Esophagus mucosa (tissue), 1 donor: ENCODE measurements around the gene LOXL3. TPM values are rescaled to one million over a fixed set of nuclear protein-coding genes. Genes with fewer than 3 reads are reported as not detected.
"Not testable (repeated sequence)": the region's sequence is repeated elsewhere in the genome, so short reads cannot be mapped to it uniquely, and the experiment has no call there.

ENCODE experiments used
- ATAC-seq: fragments of 200-7000 bp; cut with Tn5 transposase; one replicate; pipeline ENCODE4 v1.9.1; 2020
- total RNA-seq: library from RNA; stranded (reverse); gene quantifications from one replicate; pipeline ENCODE4 v1.2.4, GENCODE V29; 2023
- donor health status: DM: yes; HTN: yes; CAD: no.

LOXL3 gene
- total RNA-seq, 1 donor from 2014 or later: 0.52 TPM

GRCh38 chr2:74572178-74572925 is 18.6 kb upstream of the LOXL3 start:
- ATAC-seq: no peak

- ATAC-seq: no peak
These were observed 17.3 kb upstream of the LOXL3 start for GRCh38 chr2:74571058-74571457.

- no peak for ATAC-seq
These were observed 15.9 kb upstream of the LOXL3 start for GRCh38 chr2:74569686-74570085.

- ATAC-seq: no peak
These were observed 14.1 kb upstream of the LOXL3 start for GRCh38 chr2:74567881-74568280.

- no peak for ATAC-seq
These were observed 13.0 kb upstream of the LOXL3 start for GRCh38 chr2:74566754-74567085.

GRCh38 chr2:74566076-74566753 is 12.5 kb upstream of the LOXL3 start:
- no peak for ATAC-seq

GRCh38 chr2:74564222-74564621 is 10.5 kb upstream of the LOXL3 start:
- ATAC-seq: no peak

- ATAC-seq: no peak
These were observed 8.5 kb upstream of the LOXL3 start for GRCh38 chr2:74562126-74562775.

GRCh38 chr2:74561022-74561421 is 7.3 kb upstream of the LOXL3 start:
- not testable (repeated sequence) for ATAC-seq

- no peak for ATAC-seq
These were observed 6.8 kb upstream of the LOXL3 start for GRCh38 chr2:74560591-74560990.

GRCh38 chr2:74559912-74560311 is 6.2 kb upstream of the LOXL3 start:
- ATAC-seq: no peak

- no peak for ATAC-seq
These were observed 4.8 kb upstream of the LOXL3 start for GRCh38 chr2:74558284-74559230.

- no peak for ATAC-seq
These were observed 3.2 kb upstream of the LOXL3 start for GRCh38 chr2:74556831-74557370.

GRCh38 chr2:74556159-74556558 is 2.4 kb upstream of the LOXL3 start:
- no peak for ATAC-seq

GRCh38 chr2:74555610-74556103 is 1.9 kb upstream of the LOXL3 start:
- no peak for ATAC-seq

- ATAC-seq: peak; percentile 41
These were observed 1.2 kb upstream of the LOXL3 start for GRCh38 chr2:74554820-74555531.

- ATAC-seq: no peak
These were observed 579 bp downstream of the LOXL3 start for GRCh38 chr2:74552914-74553811.

- ATAC-seq: no peak
These were observed 1.5 kb downstream of the LOXL3 start for GRCh38 chr2:74551942-74552913.

- ATAC-seq: no peak
These were observed 2.2 kb downstream of the LOXL3 start for GRCh38 chr2:74551530-74551929.
